HCT116 (cell line): ENCODE results near the gene RETREG1.

Source experiments
- CEBPB ChIP-seq: IDR thresholded peaks from 2 replicates; pipeline ENCODE4 v1.6.1; 2012; ENCODE audit warnings: low read depth
- EGR1 ChIP-seq: IDR thresholded peaks from 2 replicates; pipeline ENCODE4 v1.6.1; 2012; ENCODE audit warnings: low read depth
- EZH2 ChIP-seq: fragments of 200-600 bp; sonication (generic); IDR thresholded peaks from 2 replicates; pipeline ENCODE4 v1.6.1; 2017; ENCODE audit warnings: antibody characterized with exemption, mixed run types
- EZH2phosphoT487 ChIP-seq: fragments of 200-600 bp; IDR thresholded peaks from 2 replicates; pipeline ENCODE4 v1.6.1; 2018; ENCODE audit warnings: antibody characterized with exemption, borderline replicate concordance
- FOSL1 ChIP-seq: IDR thresholded peaks from 2 replicates; pipeline ENCODE4 v1.6.1; 2012; ENCODE audit warnings: low read depth
- JUND ChIP-seq: IDR thresholded peaks from 2 replicates; pipeline ENCODE4 v1.6.1; 2012
- POLR2A ChIP-seq: IDR thresholded peaks from 2 replicates; pipeline ENCODE4 v1.7.0; 2011; ENCODE audit warnings: borderline replicate concordance; ENCODE audit not compliant: insufficient read depth, insufficient read length; ENCODE audit errors: extremely low read depth
- POLR2AphosphoS5 ChIP-seq: IDR thresholded peaks from 2 replicates; pipeline ENCODE4 v1.6.1; 2011; ENCODE audit warnings: mild to moderate bottlenecking, low read depth, low read length, moderate library complexity
- TCF7L2 ChIP-seq: IDR thresholded peaks from 2 replicates; pipeline ENCODE4 v1.7.0; 2011; ENCODE audit warnings: borderline replicate concordance, inconsistent platforms; ENCODE audit not compliant: insufficient read depth, insufficient read length; ENCODE audit errors: extremely low read depth
- ZFX ChIP-seq: fragments of 450-650 bp; IDR thresholded peaks from 2 replicates; pipeline ENCODE4 v1.6.1; 2017
- TF ChIP-seq, protein P1 (sequence below), 3 experiments: fragments of 200-600 bp in 1 of 3; sonication (generic) in 1 of 3; IDR thresholded peaks in 2 of 3; conservative IDR thresholded peaks in 1 of 3; 2 replicates each; pipeline ENCODE4 v1.5.1; 2012 to 2017; ENCODE audit warnings: low read depth in 2 of 3, low read length in 2 of 3, antibody characterized with exemption in 1 of 3, borderline replicate concordance in 1 of 3, control low read depth in 1 of 3, mild to moderate bottlenecking in 1 of 3, mixed read lengths in 1 of 3, mixed run types in 1 of 3, moderate library complexity in 1 of 3; ENCODE audit not compliant: insufficient read depth in 1 of 3
- TF ChIP-seq, protein P2 (sequence below): IDR thresholded peaks from 2 replicates; pipeline ENCODE4 v1.6.1; 2011; ENCODE audit warnings: mild to moderate bottlenecking, low read length, moderate library complexity; ENCODE audit not compliant: insufficient replicate concordance; ENCODE audit errors: extremely low read depth

DNA sequence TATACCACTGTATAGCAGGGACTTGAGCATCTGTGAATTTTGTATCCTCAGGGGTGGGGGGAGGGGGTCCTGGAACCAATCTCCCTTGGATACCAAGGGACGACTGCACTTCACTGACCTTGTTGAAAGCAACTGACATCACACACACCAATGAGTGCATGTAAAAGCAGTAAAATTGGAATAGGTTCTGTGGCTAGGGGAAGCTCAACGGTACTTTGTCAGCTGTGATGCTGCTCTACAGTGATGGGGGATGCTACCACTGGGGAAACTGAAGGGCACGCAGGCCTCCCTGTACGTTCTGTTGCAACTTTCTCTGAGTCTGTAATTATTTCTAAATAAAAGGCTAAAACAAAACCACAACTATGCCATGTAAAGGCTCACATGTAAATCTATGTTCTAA lies 47.0 kb upstream of the RETREG1 start:
- TF ChIP-seq, protein P1, sequence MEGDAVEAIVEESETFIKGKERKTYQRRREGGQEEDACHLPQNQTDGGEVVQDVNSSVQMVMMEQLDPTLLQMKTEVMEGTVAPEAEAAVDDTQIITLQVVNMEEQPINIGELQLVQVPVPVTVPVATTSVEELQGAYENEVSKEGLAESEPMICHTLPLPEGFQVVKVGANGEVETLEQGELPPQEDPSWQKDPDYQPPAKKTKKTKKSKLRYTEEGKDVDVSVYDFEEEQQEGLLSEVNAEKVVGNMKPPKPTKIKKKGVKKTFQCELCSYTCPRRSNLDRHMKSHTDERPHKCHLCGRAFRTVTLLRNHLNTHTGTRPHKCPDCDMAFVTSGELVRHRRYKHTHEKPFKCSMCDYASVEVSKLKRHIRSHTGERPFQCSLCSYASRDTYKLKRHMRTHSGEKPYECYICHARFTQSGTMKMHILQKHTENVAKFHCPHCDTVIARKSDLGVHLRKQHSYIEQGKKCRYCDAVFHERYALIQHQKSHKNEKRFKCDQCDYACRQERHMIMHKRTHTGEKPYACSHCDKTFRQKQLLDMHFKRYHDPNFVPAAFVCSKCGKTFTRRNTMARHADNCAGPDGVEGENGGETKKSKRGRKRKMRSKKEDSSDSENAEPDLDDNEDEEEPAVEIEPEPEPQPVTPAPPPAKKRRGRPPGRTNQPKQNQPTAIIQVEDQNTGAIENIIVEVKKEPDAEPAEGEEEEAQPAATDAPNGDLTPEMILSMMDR (IDR thresholded peaks at IDR 0.05 in 2 of 3, conservative IDR thresholded peaks at IDR 0.05 in 1 of 3; ENCODE audit: borderline replicate concordance in 1 of 3, insufficient read depth in 1 of 3, low read depth in 2 of 3, low read length in 2 of 3): no peak
- TF ChIP-seq POLR2A: no peak
- no peak for TF ChIP-seq POLR2AphosphoS5
- no peak for TF ChIP-seq EZH2
- TF ChIP-seq, protein P2, sequence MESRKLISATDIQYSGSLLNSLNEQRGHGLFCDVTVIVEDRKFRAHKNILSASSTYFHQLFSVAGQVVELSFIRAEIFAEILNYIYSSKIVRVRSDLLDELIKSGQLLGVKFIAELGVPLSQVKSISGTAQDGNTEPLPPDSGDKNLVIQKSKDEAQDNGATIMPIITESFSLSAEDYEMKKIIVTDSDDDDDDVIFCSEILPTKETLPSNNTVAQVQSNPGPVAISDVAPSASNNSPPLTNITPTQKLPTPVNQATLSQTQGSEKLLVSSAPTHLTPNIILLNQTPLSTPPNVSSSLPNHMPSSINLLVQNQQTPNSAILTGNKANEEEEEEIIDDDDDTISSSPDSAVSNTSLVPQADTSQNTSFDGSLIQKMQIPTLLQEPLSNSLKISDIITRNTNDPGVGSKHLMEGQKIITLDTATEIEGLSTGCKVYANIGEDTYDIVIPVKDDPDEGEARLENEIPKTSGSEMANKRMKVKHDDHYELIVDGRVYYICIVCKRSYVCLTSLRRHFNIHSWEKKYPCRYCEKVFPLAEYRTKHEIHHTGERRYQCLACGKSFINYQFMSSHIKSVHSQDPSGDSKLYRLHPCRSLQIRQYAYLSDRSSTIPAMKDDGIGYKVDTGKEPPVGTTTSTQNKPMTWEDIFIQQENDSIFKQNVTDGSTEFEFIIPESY: no peak
- TF ChIP-seq CEBPB: no peak
- no peak for TF ChIP-seq EGR1
- TF ChIP-seq TCF7L2: no peak
- no peak for TF ChIP-seq FOSL1
- no peak for TF ChIP-seq EZH2phosphoT487
- TF ChIP-seq ZFX: no peak
- no peak for TF ChIP-seq JUND
